ENCODE data around the gene BHLHE41.
A peak's percentile ranks its signal among the peaks of the same experiment; 100 is the strongest.

Gene BHLHE41

DNA sequence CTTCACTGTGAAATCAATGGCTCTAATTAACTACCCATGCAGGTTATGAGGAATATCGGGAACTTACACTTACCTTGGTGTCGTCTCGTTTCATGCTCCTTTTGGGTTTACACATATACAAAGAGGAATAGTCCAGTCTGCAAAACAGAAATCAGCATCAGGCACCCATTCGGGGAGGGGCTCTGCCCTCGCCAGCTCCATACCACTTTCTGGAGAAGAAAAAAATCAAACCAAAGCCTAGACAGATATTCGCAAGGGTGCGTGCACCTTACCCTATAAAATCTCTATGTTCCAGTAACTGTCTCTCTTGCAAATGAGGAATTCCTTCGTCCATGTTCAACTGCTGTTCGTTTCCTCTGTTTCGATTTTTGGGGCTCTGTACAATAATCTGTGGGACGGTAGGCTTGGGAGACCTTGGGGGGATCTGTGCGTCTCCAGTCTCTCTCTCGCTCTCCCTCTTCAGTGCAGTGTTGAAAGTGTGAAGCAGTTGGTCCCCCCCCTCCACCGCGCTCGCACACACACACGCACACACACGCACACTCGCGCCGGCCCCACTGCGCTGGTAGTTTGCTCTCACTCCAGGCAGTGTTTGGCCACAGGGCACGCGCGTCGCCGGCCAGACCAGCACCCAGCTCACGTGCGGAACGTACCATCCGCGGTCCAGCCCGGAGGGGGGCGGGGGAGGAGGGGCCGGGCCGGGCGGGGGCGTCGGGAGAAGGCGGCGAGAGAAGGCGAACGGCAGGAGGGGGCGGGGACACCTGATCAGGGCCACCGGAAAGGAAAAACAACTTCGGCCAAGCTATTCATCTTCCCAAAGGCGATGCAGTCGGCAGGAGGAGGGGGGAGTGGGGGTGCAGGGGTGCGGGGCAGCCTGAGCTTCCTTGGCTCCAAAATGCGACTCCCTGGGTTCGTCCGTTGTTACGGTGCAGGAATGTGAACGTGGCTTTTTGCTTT, at the start of gene BHLHE41:
Gene BHLHE41, minus strand, starts transcription at position 592 of the 954 bp plus-strand sequence. Its CDS starts 258 bp downstream, at position 334.
- Histone ChIP-seq H3K4me3 (ENCODE audit: low read length) (peak within 1 kb of the TSS; percentile 84), H3K27me3 (replicated peaks; ENCODE audit: control insufficient read depth, insufficient read depth, low read length) (no peaks in the 10 kb centered on the region), H3K9me3 (ENCODE audit: control insufficient read depth, low read length) (no peaks in the 10 kb centered on the region), H3K36me3 (ENCODE audit: control insufficient read depth, insufficient read depth, low read length, severe bottlenecking) (no peaks in the 10 kb centered on the region), H3K9ac (ENCODE audit: low read length) (peak within 1 kb of the TSS; percentile 83), H3K4me1 (ENCODE audit: control insufficient read depth, insufficient read depth, low read length) (peaks cover 41% of the 10 kb centered on the region)
- DNase-seq (ENCODE audit: low read depth): peak; percentile 86

DNA sequence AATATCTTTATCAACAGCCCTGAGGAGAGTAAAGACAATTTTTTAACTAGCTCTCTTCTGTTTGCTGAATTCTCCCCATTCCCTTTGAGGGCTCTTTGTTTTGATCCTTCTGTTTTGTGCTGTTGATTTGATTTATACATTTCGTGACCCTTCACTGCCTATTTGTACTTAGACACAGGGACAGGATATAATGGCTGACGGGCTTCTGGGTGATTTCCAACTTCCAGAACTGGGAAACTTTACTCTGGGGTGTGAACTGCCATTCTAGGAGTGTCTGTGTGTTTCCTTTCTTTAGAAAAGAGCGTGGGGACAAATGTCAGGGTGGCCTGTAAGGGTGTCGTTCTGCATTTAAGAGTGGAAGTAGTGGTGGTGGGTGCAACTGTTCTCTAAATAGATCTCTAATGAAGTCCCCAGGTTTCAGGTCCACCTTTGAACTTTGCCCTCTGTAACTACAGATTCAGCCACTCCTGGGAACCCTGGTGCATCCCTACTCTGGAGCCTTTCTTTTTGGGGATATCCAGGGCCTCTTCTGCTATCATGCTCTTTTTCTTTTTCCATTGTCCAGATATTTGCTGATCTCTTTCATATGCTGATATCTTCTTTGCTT, 48.2 kb upstream of the BHLHE41 start:
- H3K27me3 ChIP-seq (replicated peaks; ENCODE audit: control insufficient read depth, insufficient read depth, low read length): no peaks in the 10 kb centered on the region
- no peak for DNase-seq (ENCODE audit: low read depth)
- H3K9ac ChIP-seq (ENCODE audit: low read length): no peak overlapping the region
- H3K4me3 ChIP-seq (ENCODE audit: low read length): no peak overlapping the region
- no peaks in the 10 kb centered on the region for H3K36me3 ChIP-seq (ENCODE audit: control insufficient read depth, insufficient read depth, low read length, severe bottlenecking)
- no peaks in the 10 kb centered on the region for H3K4me1 ChIP-seq (ENCODE audit: control insufficient read depth, insufficient read depth, low read length)
- H3K9me3 ChIP-seq (ENCODE audit: control insufficient read depth, low read length): no peaks in the 10 kb centered on the region

DNA sequence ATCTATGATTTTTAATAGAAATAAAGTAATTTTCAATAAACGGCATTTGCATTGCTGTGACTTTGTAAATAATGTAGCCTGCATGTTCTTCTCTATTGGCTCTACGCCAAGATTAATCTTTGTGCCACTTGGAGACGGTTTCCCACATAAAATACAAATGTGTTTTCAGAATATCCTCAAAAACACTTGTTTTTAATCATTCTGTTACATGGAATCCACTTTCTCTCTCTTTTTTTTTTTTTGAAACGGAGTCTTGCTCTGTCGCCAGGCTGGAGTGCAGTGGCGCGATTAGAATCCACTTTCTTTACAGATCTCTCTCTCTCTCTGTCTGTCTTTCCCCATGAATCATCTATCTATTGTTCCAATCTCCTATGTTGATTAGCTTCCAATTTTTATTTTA, 47.7 kb upstream of the BHLHE41 start:
- DNase-seq (ENCODE audit: low read depth): no peak
- Histone ChIP-seq H3K4me3 (ENCODE audit: low read length) (no peak overlapping the region), H3K36me3 (ENCODE audit: control insufficient read depth, insufficient read depth, low read length, severe bottlenecking) (no peaks in the 10 kb centered on the region), H3K27me3 (replicated peaks; ENCODE audit: control insufficient read depth, insufficient read depth, low read length) (no peaks in the 10 kb centered on the region), H3K4me1 (ENCODE audit: control insufficient read depth, insufficient read depth, low read length) (no peaks in the 10 kb centered on the region), H3K9me3 (ENCODE audit: control insufficient read depth, low read length) (no peaks in the 10 kb centered on the region), H3K9ac (ENCODE audit: low read length) (no peak overlapping the region)

DNA sequence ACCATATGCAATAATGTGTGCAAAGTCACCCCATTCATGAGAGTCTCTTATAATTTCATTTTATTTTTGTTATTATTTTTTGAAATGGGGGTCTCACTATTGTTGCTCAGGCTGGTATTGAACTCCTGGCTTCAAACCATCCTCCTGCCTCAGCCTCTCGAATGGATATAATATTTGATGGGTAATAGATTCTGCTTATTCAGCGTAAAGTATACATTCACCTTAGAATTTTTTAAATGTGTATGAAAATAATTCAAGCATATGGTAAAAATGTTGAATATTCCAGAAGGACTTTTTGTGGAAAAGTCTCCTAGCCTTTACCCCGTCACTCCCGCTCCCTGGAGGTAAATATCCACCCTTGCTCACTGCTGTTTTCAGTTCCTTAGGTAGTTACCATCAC, 47.2 kb upstream of the BHLHE41 start:
- Histone ChIP-seq H3K4me3 (ENCODE audit: low read length) (no peak overlapping the region), H3K9ac (ENCODE audit: low read length) (no peak overlapping the region)

DNA sequence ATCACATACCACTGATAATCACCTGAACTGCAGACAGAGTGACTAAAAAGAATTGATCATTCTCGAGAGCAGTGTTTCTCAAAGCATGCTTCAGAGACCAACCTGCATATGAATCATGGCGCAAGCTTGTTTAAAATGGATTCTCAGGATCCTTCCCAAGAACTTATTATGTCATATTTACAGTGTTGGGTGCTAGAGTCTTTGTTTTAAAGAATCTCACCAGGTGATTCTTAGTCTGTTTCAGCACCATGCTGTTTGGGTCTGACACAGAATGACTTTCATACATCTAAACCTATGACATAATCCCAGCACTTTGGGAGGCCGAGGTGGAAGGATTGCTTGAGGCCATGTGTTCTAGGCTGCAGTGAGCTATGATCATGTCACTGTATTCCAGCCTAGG, 39.3 kb upstream of the BHLHE41 start:
- Histone ChIP-seq H3K36me3 (ENCODE audit: control insufficient read depth, insufficient read depth, low read length, severe bottlenecking) (no peaks in the 10 kb centered on the region), H3K4me3 (ENCODE audit: low read length) (no peak overlapping the region), H3K9ac (ENCODE audit: low read length) (no peak overlapping the region), H3K27me3 (replicated peaks; ENCODE audit: control insufficient read depth, insufficient read depth, low read length) (no peaks in the 10 kb centered on the region), H3K4me1 (ENCODE audit: control insufficient read depth, insufficient read depth, low read length) (no peaks in the 10 kb centered on the region), H3K9me3 (ENCODE audit: control insufficient read depth, low read length) (no peaks in the 10 kb centered on the region)
- DNase-seq (ENCODE audit: low read depth): no peak

More for the DNA sequence above, 47.2 kb upstream of the BHLHE41 start:
- DNase-seq (ENCODE audit: low read depth): no peak
- Histone ChIP-seq H3K9me3 (ENCODE audit: control insufficient read depth, low read length) (no peaks in the 10 kb centered on the region), H3K27me3 (replicated peaks; ENCODE audit: control insufficient read depth, insufficient read depth, low read length) (no peaks in the 10 kb centered on the region), H3K4me1 (ENCODE audit: control insufficient read depth, insufficient read depth, low read length) (no peaks in the 10 kb centered on the region), H3K36me3 (ENCODE audit: control insufficient read depth, insufficient read depth, low read length, severe bottlenecking) (no peaks in the 10 kb centered on the region)

DNA sequence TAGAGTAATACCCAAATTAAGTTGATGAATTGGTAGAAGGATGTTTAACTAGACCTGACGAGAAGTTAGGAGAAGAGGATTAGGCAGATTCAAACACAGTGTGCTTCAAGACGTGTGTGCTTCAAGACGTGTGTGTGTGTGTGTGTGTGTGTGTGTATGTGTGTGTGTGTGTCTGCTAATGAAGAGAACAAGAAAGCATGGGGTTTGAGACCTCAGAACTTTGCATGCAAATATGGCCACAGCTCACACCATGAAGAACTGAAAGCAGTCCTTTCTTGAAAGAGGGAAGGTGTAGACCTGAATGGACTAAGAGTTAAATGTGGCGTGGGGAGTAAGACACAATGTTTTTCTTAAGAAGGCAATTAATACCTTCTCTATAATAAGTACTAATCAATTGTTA, 38.1 kb upstream of the BHLHE41 start:
- H3K9me3 ChIP-seq (ENCODE audit: control insufficient read depth, low read length): no peaks in the 10 kb centered on the region
- H3K9ac ChIP-seq (ENCODE audit: low read length): no peak overlapping the region
- no peak for DNase-seq (ENCODE audit: low read depth)
- H3K36me3 ChIP-seq (ENCODE audit: control insufficient read depth, insufficient read depth, low read length, severe bottlenecking): no peaks in the 10 kb centered on the region
- no peaks in the 10 kb centered on the region for H3K27me3 ChIP-seq (replicated peaks; ENCODE audit: control insufficient read depth, insufficient read depth, low read length)
- H3K4me1 ChIP-seq (ENCODE audit: control insufficient read depth, insufficient read depth, low read length): no peaks in the 10 kb centered on the region
- H3K4me3 ChIP-seq (ENCODE audit: low read length): no peak overlapping the region

DNA sequence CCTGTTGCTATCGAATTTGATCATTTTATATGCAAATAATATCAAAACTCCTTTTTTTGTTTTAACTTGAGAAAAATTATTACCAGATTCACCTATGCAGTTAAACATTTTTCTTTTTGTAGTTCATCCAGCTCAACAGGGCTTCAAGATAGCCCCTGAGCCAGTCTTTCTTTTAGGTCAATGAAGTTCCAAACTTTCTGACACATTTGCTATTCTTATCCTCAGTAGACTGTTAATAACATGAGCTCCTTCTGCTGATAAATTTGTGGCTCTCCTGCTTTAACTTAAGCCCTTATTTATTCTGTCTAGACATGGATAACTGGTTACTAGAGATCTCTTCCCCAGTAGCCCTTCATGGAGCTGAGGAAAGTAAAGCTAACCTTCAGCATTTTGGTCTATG, 37.3 kb upstream of the BHLHE41 start:
- H3K27me3 ChIP-seq (replicated peaks; ENCODE audit: control insufficient read depth, insufficient read depth, low read length): no peaks in the 10 kb centered on the region
- no peak for DNase-seq (ENCODE audit: low read depth)
- H3K4me3 ChIP-seq (ENCODE audit: low read length): no peak overlapping the region
- H3K36me3 ChIP-seq (ENCODE audit: control insufficient read depth, insufficient read depth, low read length, severe bottlenecking): no peaks in the 10 kb centered on the region
- no peak overlapping the region for H3K9ac ChIP-seq (ENCODE audit: low read length)
- H3K4me1 ChIP-seq (ENCODE audit: control insufficient read depth, insufficient read depth, low read length): no peaks in the 10 kb centered on the region
- no peaks in the 10 kb centered on the region for H3K9me3 ChIP-seq (ENCODE audit: control insufficient read depth, low read length)

DNA sequence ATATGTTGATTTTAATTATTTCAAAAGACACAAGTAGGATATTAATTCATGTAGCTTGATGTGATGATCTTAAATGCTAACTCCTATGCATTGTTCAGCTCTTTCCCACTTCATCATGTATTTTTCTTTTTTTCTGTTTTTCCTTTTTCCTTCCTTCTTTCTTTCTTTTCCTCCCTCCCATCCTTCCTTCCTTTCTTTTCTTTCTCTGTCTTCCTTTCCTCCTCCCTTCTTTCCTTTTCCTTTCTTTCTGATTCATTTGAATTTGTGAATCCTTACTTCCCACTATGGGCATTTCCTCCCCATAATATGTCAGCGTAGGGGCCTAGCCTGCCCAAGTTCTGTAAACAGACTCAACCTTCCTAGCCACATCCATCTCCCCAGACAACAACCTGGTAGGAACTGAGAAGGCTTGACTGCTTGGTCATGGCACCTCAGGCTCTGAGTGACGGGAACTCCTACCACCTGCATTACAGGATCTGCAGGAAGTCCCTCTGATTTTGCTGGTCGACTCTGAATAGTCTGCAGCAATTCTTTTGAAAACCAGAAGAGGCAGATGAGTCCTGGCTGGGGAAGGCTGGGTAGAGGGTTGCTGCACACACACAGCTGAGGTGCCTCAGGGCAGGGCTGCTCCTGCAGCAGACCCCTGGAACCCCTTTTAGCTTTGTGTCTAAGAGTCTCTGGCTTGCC, 33.4 kb upstream of the BHLHE41 start:
- DNase-seq (ENCODE audit: low read depth): no peak
- no peaks in the 10 kb centered on the region for H3K36me3 ChIP-seq (ENCODE audit: control insufficient read depth, insufficient read depth, low read length, severe bottlenecking)
- H3K4me3 ChIP-seq (ENCODE audit: low read length): no peak overlapping the region

DNA sequence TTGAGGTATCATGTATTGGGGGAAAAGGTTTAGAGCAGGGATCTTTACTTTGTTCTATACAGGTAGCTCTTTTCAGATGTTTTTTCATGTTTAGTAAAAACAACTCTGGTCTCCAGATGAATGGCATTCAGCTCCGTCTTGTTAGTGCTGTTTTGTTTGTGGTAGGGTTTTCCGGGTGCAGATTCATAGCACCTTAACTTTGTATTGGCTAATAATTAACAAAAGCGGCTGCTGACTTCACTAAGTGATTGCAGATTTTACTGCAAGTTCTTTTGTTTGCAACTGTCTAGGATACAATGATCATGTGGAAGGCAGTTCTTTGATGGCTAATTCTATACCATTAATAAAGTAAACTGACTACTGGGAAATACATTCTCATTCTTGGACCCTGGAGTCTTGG, 32.2 kb upstream of the BHLHE41 start:
- Histone ChIP-seq H3K27me3 (replicated peaks; ENCODE audit: control insufficient read depth, insufficient read depth, low read length) (no peaks in the 10 kb centered on the region), H3K9ac (ENCODE audit: low read length) (no peak overlapping the region), H3K9me3 (ENCODE audit: control insufficient read depth, low read length) (no peaks in the 10 kb centered on the region), H3K4me1 (ENCODE audit: control insufficient read depth, insufficient read depth, low read length) (peaks cover 24% of the 10 kb centered on the region), H3K36me3 (ENCODE audit: control insufficient read depth, insufficient read depth, low read length, severe bottlenecking) (no peaks in the 10 kb centered on the region), H3K4me3 (ENCODE audit: low read length) (no peak overlapping the region)
- no peak for DNase-seq (ENCODE audit: low read depth)

More for the DNA sequence above, 33.4 kb upstream of the BHLHE41 start:
- H3K4me1 ChIP-seq (ENCODE audit: control insufficient read depth, insufficient read depth, low read length): peaks cover 13% of the 10 kb centered on the region
- no peaks in the 10 kb centered on the region for H3K9me3 ChIP-seq (ENCODE audit: control insufficient read depth, low read length)
- no peak overlapping the region for H3K9ac ChIP-seq (ENCODE audit: low read length)
- H3K27me3 ChIP-seq (replicated peaks; ENCODE audit: control insufficient read depth, insufficient read depth, low read length): no peaks in the 10 kb centered on the region

DNA sequence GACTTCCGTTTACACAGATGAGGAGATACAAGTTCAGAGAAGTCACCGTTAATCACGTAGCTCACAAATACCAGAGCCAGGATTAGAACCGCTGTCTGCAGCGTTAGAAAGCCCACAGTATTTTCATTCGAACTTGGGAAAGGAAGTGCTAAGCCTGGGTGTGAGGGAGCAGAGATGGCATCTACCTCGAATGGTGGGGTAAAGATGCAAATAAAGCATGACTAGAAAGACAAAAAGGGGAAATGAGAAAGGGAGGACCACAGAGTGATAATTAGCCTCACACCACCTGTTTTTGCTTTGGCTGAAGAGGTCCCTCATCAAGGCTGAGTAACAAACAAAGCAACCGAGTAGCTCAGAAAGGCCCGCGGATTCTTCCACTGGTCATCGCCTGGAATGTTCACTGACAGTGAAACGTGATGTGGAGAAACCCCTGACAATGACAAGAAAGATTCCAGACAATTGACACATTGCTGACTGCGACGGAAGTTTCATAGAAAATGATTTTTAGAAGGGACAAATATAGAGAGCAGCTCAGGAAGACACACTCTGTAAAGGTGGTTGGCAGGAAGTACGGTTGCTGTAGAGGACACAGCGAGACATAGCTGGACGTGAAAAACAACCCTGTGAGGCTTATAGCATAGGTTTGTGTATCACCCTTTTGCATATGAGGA, 31.5 kb upstream of the BHLHE41 start:
- H3K4me1 ChIP-seq (ENCODE audit: control insufficient read depth, insufficient read depth, low read length): peaks cover 31% of the 10 kb centered on the region
- no peaks in the 10 kb centered on the region for H3K9me3 ChIP-seq (ENCODE audit: control insufficient read depth, low read length)
- H3K9ac ChIP-seq (ENCODE audit: low read length): no peak overlapping the region
- no peaks in the 10 kb centered on the region for H3K27me3 ChIP-seq (replicated peaks; ENCODE audit: control insufficient read depth, insufficient read depth, low read length)
- no peak overlapping the region for H3K4me3 ChIP-seq (ENCODE audit: low read length)
- no peaks in the 10 kb centered on the region for H3K36me3 ChIP-seq (ENCODE audit: control insufficient read depth, insufficient read depth, low read length, severe bottlenecking)
- no peak for DNase-seq (ENCODE audit: low read depth)
